ENCODE results near the gene AP4M1.
"Not testable (repeated sequence)": the region's sequence is repeated elsewhere in the genome, so short reads cannot be mapped to it uniquely, and the experiment has no call there.

Gene AP4M1

GRCh38 chr7:100137851-100138760 is 36.7 kb downstream of the AP4M1 start:
- no peaks in the 10 kb centered on the region for H4K20me1 ChIP-seq (ENCODE audit: insufficient read depth, low read length, poor library complexity, severe bottlenecking)
- H3K79me2 ChIP-seq (ENCODE audit: insufficient read depth, low read length): no peaks in the 10 kb centered on the region
- H3K4me2 ChIP-seq (ENCODE audit: low read depth, low read length, poor library complexity, severe bottlenecking): peak overlapping the region; percentile 35
- H3K9me2 ChIP-seq (replicated peaks; ENCODE audit: low read depth, low read length): no peaks in the 10 kb centered on the region
- H3K9ac ChIP-seq (ENCODE audit: low read depth, low read length, poor library complexity, severe bottlenecking): no peak overlapping the region
- no peaks in the 10 kb centered on the region for H3K27me3 ChIP-seq (ENCODE audit: insufficient read depth, low read length, poor library complexity, severe bottlenecking)
- no peaks in the 10 kb centered on the region for H3K9me3 ChIP-seq (ENCODE audit: insufficient read depth, low read depth, low read length)
- H3K36me3 ChIP-seq (ENCODE audit: insufficient read depth, low read length): no peaks in the 10 kb centered on the region
- TF ChIP-seq EZH2phosphoT487 (IDR thresholded peaks at IDR 0.05; ENCODE audit: borderline replicate concordance) (no peak), CTCF (conservative IDR thresholded peaks at IDR 0.05; ENCODE audit: low read length) (no peak)
- no peak overlapping the region for H3K4me3 ChIP-seq (ENCODE audit: low read length, poor library complexity, severe bottlenecking)
- peak overlapping the region; percentile 81 for H2AFZ ChIP-seq (ENCODE audit: low read length)
- no peaks in the 10 kb centered on the region for H3F3A ChIP-seq (ENCODE audit: low read depth)
- H3K4me1 ChIP-seq (ENCODE audit: insufficient read depth, low read length, poor library complexity, severe bottlenecking): peaks cover 4% of the 10 kb centered on the region

GRCh38 chr7:100141555-100141949 is 40.1 kb downstream of the AP4M1 start:
- TF ChIP-seq CTCF (conservative IDR thresholded peaks at IDR 0.05; ENCODE audit: low read length) (no peak), EZH2phosphoT487 (IDR thresholded peaks at IDR 0.05; ENCODE audit: borderline replicate concordance) (no peak)
- H3F3A ChIP-seq (ENCODE audit: low read depth): no peaks in the 10 kb centered on the region
- H3K79me2 ChIP-seq (ENCODE audit: insufficient read depth, low read length): no peaks in the 10 kb centered on the region
- no peaks in the 10 kb centered on the region for H4K20me1 ChIP-seq (ENCODE audit: insufficient read depth, low read length, poor library complexity, severe bottlenecking)
- no peaks in the 10 kb centered on the region for H3K9me2 ChIP-seq (replicated peaks; ENCODE audit: low read depth, low read length)
- H3K36me3 ChIP-seq (ENCODE audit: insufficient read depth, low read length): no peaks in the 10 kb centered on the region
- no peaks in the 10 kb centered on the region for H3K27me3 ChIP-seq (ENCODE audit: insufficient read depth, low read length, poor library complexity, severe bottlenecking)
- H3K4me3 ChIP-seq (ENCODE audit: low read length, poor library complexity, severe bottlenecking): no peak overlapping the region
- H3K4me2 ChIP-seq (ENCODE audit: low read depth, low read length, poor library complexity, severe bottlenecking): no peak overlapping the region
- no peaks in the 10 kb centered on the region for H3K9me3 ChIP-seq (ENCODE audit: insufficient read depth, low read depth, low read length)
- H3K9ac ChIP-seq (ENCODE audit: low read depth, low read length, poor library complexity, severe bottlenecking): no peak overlapping the region
- peaks cover 4% of the 10 kb centered on the region for H3K4me1 ChIP-seq (ENCODE audit: insufficient read depth, low read length, poor library complexity, severe bottlenecking)
- peak overlapping the region; percentile 30; the same call in 1 of the 2 replicates for H2AFZ ChIP-seq (ENCODE audit: low read length)

GRCh38 chr7:100142461-100142860 is 41.0 kb downstream of the AP4M1 start:
- Histone ChIP-seq H3K79me2 (ENCODE audit: insufficient read depth, low read length) (no peaks in the 10 kb centered on the region), H3K4me1 (ENCODE audit: insufficient read depth, low read length, poor library complexity, severe bottlenecking) (peaks cover 4% of the 10 kb centered on the region), H3K9me2 (replicated peaks; ENCODE audit: low read depth, low read length) (no peaks in the 10 kb centered on the region), H3F3A (ENCODE audit: low read depth) (no peaks in the 10 kb centered on the region), H4K20me1 (ENCODE audit: insufficient read depth, low read length, poor library complexity, severe bottlenecking) (no peaks in the 10 kb centered on the region), H3K9me3 (ENCODE audit: insufficient read depth, low read depth, low read length) (no peaks in the 10 kb centered on the region), H2AFZ (ENCODE audit: low read length) (no peak overlapping the region), H3K4me2 (ENCODE audit: low read depth, low read length, poor library complexity, severe bottlenecking) (no peak overlapping the region), H3K9ac (ENCODE audit: low read depth, low read length, poor library complexity, severe bottlenecking) (no peak overlapping the region), H3K36me3 (ENCODE audit: insufficient read depth, low read length) (no peaks in the 10 kb centered on the region), H3K4me3 (ENCODE audit: low read length, poor library complexity, severe bottlenecking) (no peak overlapping the region), H3K27me3 (ENCODE audit: insufficient read depth, low read length, poor library complexity, severe bottlenecking) (no peaks in the 10 kb centered on the region)
- no peak for TF ChIP-seq EZH2phosphoT487 (IDR thresholded peaks at IDR 0.05; ENCODE audit: borderline replicate concordance)
- no peak for TF ChIP-seq CTCF (conservative IDR thresholded peaks at IDR 0.05; ENCODE audit: low read length)

- H3K9me2 ChIP-seq (replicated peaks; ENCODE audit: low read depth, low read length); H4K20me1 ChIP-seq (ENCODE audit: insufficient read depth, low read length, poor library complexity, severe bottlenecking); H3K4me3 ChIP-seq (ENCODE audit: low read length, poor library complexity, severe bottlenecking); H3K9me3 ChIP-seq (ENCODE audit: insufficient read depth, low read depth, low read length); H3K9ac ChIP-seq (ENCODE audit: low read depth, low read length, poor library complexity, severe bottlenecking); H3K4me2 ChIP-seq (ENCODE audit: low read depth, low read length, poor library complexity, severe bottlenecking); H2AFZ ChIP-seq (ENCODE audit: low read length); H3K36me3 ChIP-seq (ENCODE audit: insufficient read depth, low read length); H3F3A ChIP-seq (ENCODE audit: low read depth); H3K27me3 ChIP-seq (ENCODE audit: insufficient read depth, low read length, poor library complexity, severe bottlenecking): not testable (repeated sequence)
- peaks cover 12% of the 10 kb centered on the region for H3K4me1 ChIP-seq (ENCODE audit: insufficient read depth, low read length, poor library complexity, severe bottlenecking)
- peaks cover 22% of the 10 kb centered on the region for H3K79me2 ChIP-seq (ENCODE audit: insufficient read depth, low read length)
Observed at GRCh38 chr7:100146350-100146749, 44.9 kb downstream of the AP4M1 start.

All from Loucy (cell line).